Measurements from ENCODE around the gene ZDHHC22.

Gene ZDHHC22

DNA sequence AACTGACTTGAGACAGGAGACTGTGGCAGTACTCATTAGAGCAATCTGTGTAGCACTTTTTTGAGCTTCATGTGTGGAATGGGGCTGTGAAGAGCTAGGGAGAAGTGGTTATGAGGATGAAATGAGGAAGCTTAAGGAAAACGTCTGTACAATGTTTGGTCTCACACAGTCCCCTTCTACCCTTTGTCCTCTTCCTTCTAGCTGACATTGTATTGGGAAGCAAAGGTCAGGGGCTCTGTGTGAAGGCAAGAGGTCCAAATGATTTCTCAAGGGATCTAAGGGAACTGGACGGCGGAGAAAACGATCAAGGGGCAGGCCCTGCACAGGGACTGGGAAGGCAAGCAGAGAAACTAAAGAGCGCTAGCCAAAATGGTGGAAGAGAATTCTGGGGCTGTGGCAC lies 56.6 kb downstream of the ZDHHC22 start:
- H3K27me3 ChIP-seq, result peaks cover 0 to 6% of the 10 kb centered on the region in 2 donors
- intact Hi-C loops (cut with DNase I; ENCODE audit: low total_unique reads), result no loop called here
- no peaks in the 10 kb centered on the region for H3K9me3 ChIP-seq
- no peak for DNase-seq
- H3K4me1 ChIP-seq, result no peaks in the 10 kb centered on the region
- H3K27ac ChIP-seq, result no peak overlapping the region
- H3K36me3 ChIP-seq, result no peaks in the 10 kb centered on the region
- H3K4me3 ChIP-seq, result no peak overlapping the region
- TF ChIP-seq, protein P1, sequence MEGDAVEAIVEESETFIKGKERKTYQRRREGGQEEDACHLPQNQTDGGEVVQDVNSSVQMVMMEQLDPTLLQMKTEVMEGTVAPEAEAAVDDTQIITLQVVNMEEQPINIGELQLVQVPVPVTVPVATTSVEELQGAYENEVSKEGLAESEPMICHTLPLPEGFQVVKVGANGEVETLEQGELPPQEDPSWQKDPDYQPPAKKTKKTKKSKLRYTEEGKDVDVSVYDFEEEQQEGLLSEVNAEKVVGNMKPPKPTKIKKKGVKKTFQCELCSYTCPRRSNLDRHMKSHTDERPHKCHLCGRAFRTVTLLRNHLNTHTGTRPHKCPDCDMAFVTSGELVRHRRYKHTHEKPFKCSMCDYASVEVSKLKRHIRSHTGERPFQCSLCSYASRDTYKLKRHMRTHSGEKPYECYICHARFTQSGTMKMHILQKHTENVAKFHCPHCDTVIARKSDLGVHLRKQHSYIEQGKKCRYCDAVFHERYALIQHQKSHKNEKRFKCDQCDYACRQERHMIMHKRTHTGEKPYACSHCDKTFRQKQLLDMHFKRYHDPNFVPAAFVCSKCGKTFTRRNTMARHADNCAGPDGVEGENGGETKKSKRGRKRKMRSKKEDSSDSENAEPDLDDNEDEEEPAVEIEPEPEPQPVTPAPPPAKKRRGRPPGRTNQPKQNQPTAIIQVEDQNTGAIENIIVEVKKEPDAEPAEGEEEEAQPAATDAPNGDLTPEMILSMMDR (IDR thresholded peaks at IDR 0.05), result no peak

GRCh38 chr14:77083082-77083481 lies 58.5 kb downstream of the ZDHHC22 start:
- no peak for DNase-seq
- no peaks in the 10 kb centered on the region for H3K9me3 ChIP-seq
- no peak overlapping the region for H3K4me3 ChIP-seq
- H3K4me1 ChIP-seq, result no peaks in the 10 kb centered on the region
- intact Hi-C loops (cut with DNase I; ENCODE audit: low total_unique reads), result no loop called here
- TF ChIP-seq, protein P1 (IDR thresholded peaks at IDR 0.05), result no peak
- no peaks in the 10 kb centered on the region for H3K36me3 ChIP-seq
- H3K27ac ChIP-seq, result no peak overlapping the region
- peaks cover 0 to 6% of the 10 kb centered on the region in 2 donors for H3K27me3 ChIP-seq

- Histone ChIP-seq H3K36me3 (no peaks in the 10 kb centered on the region), H3K4me1 (peaks cover 0 to under 1% (median under 1%) of the 10 kb centered on the region in 4 donors), H3K9me3 (no peaks in the 10 kb centered on the region), H3K27ac (no peak overlapping the region), H3K27me3 (peaks cover 0 to 6% of the 10 kb centered on the region in 2 donors), H3K4me3 (no peak overlapping the region)
- no peak for DNase-seq
- intact Hi-C loops (cut with DNase I; ENCODE audit: low total_unique reads), result no loop called here
- TF ChIP-seq, protein P1 (IDR thresholded peaks at IDR 0.05), result no peak
Measured at GRCh38 chr14:77082356-77082755, 59.2 kb downstream of the ZDHHC22 start.
